HepG2 (cell line): Measurements from ENCODE around the gene NCBP3. TPM values are rescaled to one million over a fixed set of nuclear protein-coding genes. Genes with fewer than 3 reads are reported as not detected.
A peak's percentile ranks its signal among the peaks of the same experiment; 100 is the strongest.

Experiments used
- ATAC-seq: fragments of 200-7000 bp; cut with Tn5 transposase; 3 replicates; pipeline ENCODE4 v1.9.1; 2020; ENCODE audit warnings: mild to moderate bottlenecking, moderate library complexity
- BruUV-seq: library from RNA; stranded (reverse); fragments of 400-500 nt; replicated peaks from 2 replicates; lab custom pipeline; 2021; lab: Mats Ljungman, UMichigan
- CTCF ChIA-PET: fragments of 300-600 bp; formaldehyde crosslinking; extraction: SDS; loops from one replicate; lab custom pipeline; 2021; ENCODE audit warnings: low total read pairs, inconsistent platforms, low intra/inter-chr PET ratio; lab: Yijun Ruan, JAX
- POLR2A ChIA-PET: fragments of 350-600 bp; sonication (Branson Sonifier 250); formaldehyde crosslinking; loops from one replicate; lab custom pipeline; 2020; ENCODE audit warnings: antibody characterized with exemption, inconsistent platforms; lab: Yijun Ruan, JAX
- DNase-seq: peaks from one replicate; pipeline ENCODE4 v3.0.0-alpha.2; 2015; ENCODE audit warnings: low spot score
- FAIRE-seq: peaks from 3 replicates; lab custom pipeline; 2011; peaks lifted over from hg19 to GRCh38; lab: Jason Lieb, UNC
- H2AFZ ChIP-seq: one replicate; pipeline ENCODE4 v1.6.1; 2011; ENCODE audit warnings: low read length, inconsistent platforms
- H3K27ac ChIP-seq: fragments of 300-600 bp; 3 replicates; pipeline ENCODE4 v1.8.0; 2011; ENCODE audit warnings: mixed run types, mild to moderate bottlenecking, mixed read lengths, low read length, inconsistent platforms; ENCODE audit not compliant: insufficient read depth; ENCODE audit errors: extremely low read length
- H3K27me3 ChIP-seq, 2 experiments: fragments of 200-600 bp in 1 of 2; 2 replicates in 1 of 2; 3 replicates in 1 of 2; pipeline versions ENCODE4 v1.6.0 to v1.8.0; 2011; ENCODE audit warnings: low read length in 2 of 2, mild to moderate bottlenecking in 2 of 2, moderate library complexity in 2 of 2, inconsistent platforms in 1 of 2; ENCODE audit not compliant: insufficient read depth in 2 of 2, control insufficient read depth in 1 of 2
- H3K36me3 ChIP-seq, 2 experiments: fragments of 200-600 bp in 1 of 2; replicated peaks in 1 of 2; 2 replicates in 1 of 2; 3 replicates in 1 of 2; pipeline versions ENCODE4 v1.5.1 to v1.8.0; 2011; ENCODE audit warnings: low read length in 2 of 2, inconsistent platforms in 1 of 2; ENCODE audit not compliant: insufficient read depth in 2 of 2, control insufficient read depth in 1 of 2
- H3K4me1 ChIP-seq: 2 replicates; pipeline ENCODE4 v1.5.1; 2012; ENCODE audit warnings: low read length, inconsistent platforms; ENCODE audit not compliant: insufficient read depth
- H3K4me2 ChIP-seq: 2 replicates; pipeline ENCODE4 v1.6.0; 2011; ENCODE audit warnings: low read depth, low read length, inconsistent platforms
- H3K4me3 ChIP-seq, 3 experiments: fragments of 200-600 bp in 1 of 3; sonication (generic), shearing (Covaris generic) in 1 of 3; replicated peaks in 1 of 3; 2 replicates each; pipeline ENCODE4 v1.5.1; 2011 to 2016; ENCODE audit warnings: low read length in 3 of 3, inconsistent platforms in 2 of 3, low read depth in 2 of 3, mild to moderate bottlenecking in 2 of 3, control low read depth in 1 of 3, mixed read lengths in 1 of 3; ENCODE audit not compliant: insufficient read depth in 1 of 3
- H3K79me2 ChIP-seq: one replicate; pipeline ENCODE4 v1.6.1; 2011; ENCODE audit warnings: low read length, inconsistent platforms; ENCODE audit not compliant: insufficient read depth
- H3K9ac ChIP-seq: 2 replicates; pipeline ENCODE4 v1.6.0; 2011; ENCODE audit warnings: mild to moderate bottlenecking, low read depth, low read length, inconsistent platforms; ENCODE audit not compliant: insufficient read depth
- H3K9me3 ChIP-seq: 2 replicates; pipeline ENCODE4 v1.5.1; 2012; ENCODE audit warnings: mild to moderate bottlenecking, low read length
- H4K20me1 ChIP-seq: 2 replicates; pipeline ENCODE4 v1.6.0; 2011; ENCODE audit warnings: inconsistent platforms, mild to moderate bottlenecking, low read length, moderate library complexity; ENCODE audit not compliant: insufficient read depth
- ADNP ChIP-seq: sonication (generic); formaldehyde crosslinking; IDR thresholded peaks from 2 replicates; pipeline ENCODE4 v1.4.0; 2020; ENCODE audit warnings: missing genetic modification reagents
- CEBPG ChIP-seq: IDR thresholded peaks from 2 replicates; pipeline ENCODE4 v1.6.1; 2016
- NFRKB ChIP-seq: fragments of 450-650 bp; IDR thresholded peaks from 2 replicates; pipeline ENCODE4 v1.6.1; 2017
- PAWR ChIP-seq: sonication (generic); formaldehyde crosslinking; IDR thresholded peaks from 2 replicates; pipeline ENCODE4 v1.4.0; 2020; ENCODE audit warnings: missing genetic modification reagents, mild to moderate bottlenecking, borderline replicate concordance
- RBAK ChIP-seq: sonication (generic); formaldehyde crosslinking; IDR thresholded peaks from 2 replicates; pipeline ENCODE4 v1.5.1; 2020; ENCODE audit warnings: mild to moderate bottlenecking, missing genetic modification reagents
- RORA ChIP-seq: sonication (generic); formaldehyde crosslinking; IDR thresholded peaks from 2 replicates; pipeline ENCODE4 v1.5.0; 2020; ENCODE audit warnings: mild to moderate bottlenecking, missing genetic modification reagents, moderate library complexity
- SIN3B ChIP-seq: fragments of 150-350 bp; IDR thresholded peaks from 2 replicates; pipeline ENCODE4 v1.6.1; 2014; ENCODE audit warnings: low read length
- TFDP2 ChIP-seq: sonication (generic); formaldehyde crosslinking; IDR thresholded peaks from 2 replicates; pipeline ENCODE4 v1.4.0; 2020; ENCODE audit warnings: missing genetic modification reagents
- TOE1 ChIP-seq: sonication (generic); formaldehyde crosslinking; IDR thresholded peaks from 2 replicates; pipeline ENCODE4 v1.4.0; 2020; ENCODE audit warnings: mild to moderate bottlenecking, missing genetic modification reagents
- ZHX1 ChIP-seq: sonication (generic); formaldehyde crosslinking; IDR thresholded peaks from 2 replicates; pipeline ENCODE4 v1.8.1; 2022; ENCODE audit warnings: low read depth, mild to moderate bottlenecking, missing genetic modification reagents
- ZNF124 ChIP-seq: sonication (generic); formaldehyde crosslinking; IDR thresholded peaks from 2 replicates; pipeline ENCODE4 v1.4.0; 2020; ENCODE audit warnings: missing genetic modification reagents
- ZNF230 ChIP-seq: sonication (generic); formaldehyde crosslinking; IDR thresholded peaks from 2 replicates; pipeline ENCODE4 v1.4.0; 2020; ENCODE audit warnings: mild to moderate bottlenecking, missing genetic modification reagents
- ZNF280D ChIP-seq: sonication (generic); formaldehyde crosslinking; IDR thresholded peaks from 2 replicates; pipeline ENCODE4 v1.5.1; 2020; ENCODE audit warnings: mild to moderate bottlenecking, missing genetic modification reagents
- ZNF639 ChIP-seq: conservative IDR thresholded peaks from 2 replicates; pipeline ENCODE4 v1.6.1; 2018; ENCODE audit warnings: missing genetic modification reagents
- ZNF652 ChIP-seq: IDR thresholded peaks from 2 replicates; pipeline ENCODE4 v1.6.1; 2016; ENCODE audit warnings: low read depth, borderline replicate concordance
- ZNF782 ChIP-seq: sonication (generic); formaldehyde crosslinking; IDR thresholded peaks from 2 replicates; pipeline ENCODE4 v1.4.0; 2020; ENCODE audit warnings: missing genetic modification reagents, mild to moderate bottlenecking, borderline replicate concordance
- WGBS: methylation state at CpG from one replicate; pipeline ENCODE4 v1.1.6; 2017; ENCODE audit warnings: low lambda C conversion rate; 5-methylcytosine and 5-hydroxymethylcytosine counted together
- in situ Hi-C: cut with HindIII; loops from 2 replicates; pipeline ENCODE4 v1.10.0; 2017; ENCODE audit warnings: low pct_unique_long_range_greater_than_20kb; ENCODE audit not compliant: extremely low pct_ligation_motif_present
- intact Hi-C: fragments of 100-400 bp; cut with micrococcal nuclease; formaldehyde crosslinking; loops from one replicate; pipeline ENCODE4 v1.10.0; 2022; ENCODE audit not compliant: unreplicated experiment
- polyA plus RNA-seq, 8 experiments: library from polyadenylated mRNA; depleted of rRNA in 3 of 8; stranded (reverse) in 7 of 8; unstranded in 1 of 8; fragments of >200 nt; fragmentation: Illumina TruSeq in 4 of 8; extraction: Trizol in 4 of 8; gene quantifications; 2 replicates each; pipeline versions ENCODE4 v1.2.1 to v1.2.3, GENCODE V29; 2011 to 2016; ENCODE audit warnings: low read depth in 4 of 8, missing spikeins in 1 of 8, mixed read lengths in 1 of 8; ENCODE audit not compliant: insufficient read depth in 1 of 8
- total RNA-seq, 5 experiments: library from RNA; depleted of rRNA; stranded (reverse); fragments of >200 nt; fragmentation: Illumina TruSeq; extraction: Trizol; gene quantifications; 2 replicates each; pipeline ENCODE4 v1.2.3, GENCODE V29; 2016; ENCODE audit warnings: low read depth in 1 of 5

The NCBP3 gene
- total and polyA plus RNA-seq, 2 of the 13 experiments (the other 11 are each of a cell fraction or from before 2014, with no cell fraction given), result 19.5 to 24.8 TPM

GRCh38 chr17:3801347-3801746, 44.7 kb downstream of the NCBP3 start:
- Histone ChIP-seq H3K9ac (peak overlapping the region; percentile 54), H3K4me3 (no peak overlapping the region), H2AFZ (no peak overlapping the region), H3K27me3 (no peaks in the 10 kb centered on the region), H3K27ac (peak overlapping the region; percentile 98), H4K20me1 (no peaks in the 10 kb centered on the region), H3K4me1 (peaks cover 93% of the 10 kb centered on the region), H3K4me2 (peak overlapping the region; percentile 74; the same call in 1 of the 2 replicates), H3K36me3 (no peaks in the 10 kb centered on the region), H3K79me2 (no peaks in the 10 kb centered on the region), H3K9me3 (no peaks in the 10 kb centered on the region)
- no TSS peak for BruUV-seq
- no peak for FAIRE-seq
- intact Hi-C loops (no loop called here), in situ Hi-C loops (no loop called here)
- no peak for ATAC-seq
- 96% methylated on average over 4 of the region's 7 CpGs for WGBS
- DNase-seq, result no peak
- ChIA-PET CTCF (no interaction called here), POLR2A (interaction anchor here (1.0 kb wide), 1 partner anchor 29 kb away, joined by 4 read pairs; no protein-coding TSS in a partner anchor)
- no peak for TF ChIP-seq SIN3B
- TF ChIP-seq TFDP2, result no peak
- TF ChIP-seq ZNF782 (CRISPR knock-in tag), result no peak
- no peak for TF ChIP-seq ADNP (CRISPR knock-in tag)
- no peak for TF ChIP-seq ZHX1 (CRISPR knock-in tag)
- TF ChIP-seq RBAK (CRISPR knock-in tag), result no peak
- TF ChIP-seq CEBPG (CRISPR knock-in tag), result no peak
- TF ChIP-seq ZNF652, result no peak
- TF ChIP-seq TOE1 (CRISPR knock-in tag), result no peak
- TF ChIP-seq NFRKB, result no peak
- TF ChIP-seq PAWR (CRISPR knock-in tag), result no peak
- no peak for TF ChIP-seq RORA
- 0 out of 2 replicates have a peak, but pooled peaks have one; percentile 82 for TF ChIP-seq ZNF230 (CRISPR knock-in tag)
- TF ChIP-seq ZNF280D (CRISPR knock-in tag), result no peak
- no peak for TF ChIP-seq ZNF639 (CRISPR knock-in tag)
- TF ChIP-seq ZNF124 (CRISPR knock-in tag), result no peak
